Measurements from ENCODE around the gene DNAJB6. TPM values are rescaled to one million over a fixed set of nuclear protein-coding genes. Genes with fewer than 3 reads are reported as not detected.
"Not testable (repeated sequence)": the region's sequence is repeated elsewhere in the genome, so short reads cannot be mapped to it uniquely, and the experiment has no call there.

Gene DNAJB6
- total RNA-seq, 3 donors from 2014 or later (not counting 1 experiment from before 2014, with no cell fraction given), result 309 to 343 (median 340) TPM

- DNase-seq; H3K4me1 Mint-ChIP-seq; H3K36me3 ChIP-seq (ENCODE audit: control insufficient read depth, insufficient read depth, low read length); intact Hi-C loops (cut with micrococcal nuclease); H3K27me3 Mint-ChIP-seq (ENCODE audit: low read depth in 2 of 2); H3K9me3 Mint-ChIP-seq; H3K9me3 ChIP-seq (ENCODE audit: control insufficient read depth, insufficient read depth, low read length); H3K27ac ChIP-seq (ENCODE audit: low read length); H3K4me3 ChIP-seq (ENCODE audit: low read length); H3K36me3 Mint-ChIP-seq; H3K27ac Mint-ChIP-seq; ATAC-seq; H3K4me1 ChIP-seq (ENCODE audit: control insufficient read depth, insufficient read depth, low read length); H3K4me3 Mint-ChIP-seq; H3K27me3 ChIP-seq (ENCODE audit: control insufficient read depth, insufficient read depth, low read length): not testable (repeated sequence)
- WGBS (ENCODE audit: insufficient coverage), result 94% methylated on average over 2 of the region's 7 CpGs
Observed at GRCh38 chr7:157331049-157331448, 5.8 kb upstream of the DNAJB6 start.

- 94% methylated on average over 5 of the region's 5 CpGs for WGBS (ENCODE audit: insufficient coverage)
Observed at GRCh38 chr7:157335236-157335635, 1.6 kb upstream of the DNAJB6 start.

DNA sequence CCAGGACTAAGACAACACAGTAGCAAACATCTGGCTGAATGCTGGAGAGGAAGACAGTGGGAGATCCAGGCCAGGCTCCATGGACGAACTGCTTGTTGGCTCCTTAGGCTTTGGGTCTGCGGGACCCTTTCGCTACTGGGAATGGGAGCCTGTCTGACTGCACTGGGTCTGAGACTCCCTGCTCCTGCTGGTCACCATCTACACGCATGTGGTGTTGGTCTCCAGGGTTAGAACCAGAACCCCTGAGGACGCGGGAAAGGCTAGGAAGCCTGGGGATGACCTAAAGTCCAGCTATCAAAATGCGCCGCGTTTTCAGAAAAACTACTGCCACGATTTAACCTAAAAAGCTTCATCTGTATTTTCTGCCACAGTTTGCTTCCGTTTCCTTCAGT lies 817 bp upstream of the DNAJB6 start:
- peaks cover 0 to 4% of the 10 kb centered on the region in 2 donors for H3K27me3 Mint-ChIP-seq (ENCODE audit: low read depth in 2 of 2)
- no peaks in the 10 kb centered on the region for H3K9me3 ChIP-seq (ENCODE audit: control insufficient read depth, insufficient read depth, low read length)
- H3K36me3 Mint-ChIP-seq, result no peaks in the 10 kb centered on the region
- H3K27ac ChIP-seq (ENCODE audit: low read length), result peak overlapping the region; percentile 91
- H3K4me1 Mint-ChIP-seq, result peaks cover 36 to 40% of the 10 kb centered on the region in 2 donors
- no peaks in the 10 kb centered on the region for H3K9me3 Mint-ChIP-seq
- DNase-seq (peak in 1 of 2 donors; percentile 27), ATAC-seq (no peak)
- intact Hi-C loops (cut with micrococcal nuclease), result loop anchor here (2.0 kb wide), 1 partner anchor 61 kb away; no protein-coding TSS in a partner anchor
- TF ChIP-seq, protein P1, sequence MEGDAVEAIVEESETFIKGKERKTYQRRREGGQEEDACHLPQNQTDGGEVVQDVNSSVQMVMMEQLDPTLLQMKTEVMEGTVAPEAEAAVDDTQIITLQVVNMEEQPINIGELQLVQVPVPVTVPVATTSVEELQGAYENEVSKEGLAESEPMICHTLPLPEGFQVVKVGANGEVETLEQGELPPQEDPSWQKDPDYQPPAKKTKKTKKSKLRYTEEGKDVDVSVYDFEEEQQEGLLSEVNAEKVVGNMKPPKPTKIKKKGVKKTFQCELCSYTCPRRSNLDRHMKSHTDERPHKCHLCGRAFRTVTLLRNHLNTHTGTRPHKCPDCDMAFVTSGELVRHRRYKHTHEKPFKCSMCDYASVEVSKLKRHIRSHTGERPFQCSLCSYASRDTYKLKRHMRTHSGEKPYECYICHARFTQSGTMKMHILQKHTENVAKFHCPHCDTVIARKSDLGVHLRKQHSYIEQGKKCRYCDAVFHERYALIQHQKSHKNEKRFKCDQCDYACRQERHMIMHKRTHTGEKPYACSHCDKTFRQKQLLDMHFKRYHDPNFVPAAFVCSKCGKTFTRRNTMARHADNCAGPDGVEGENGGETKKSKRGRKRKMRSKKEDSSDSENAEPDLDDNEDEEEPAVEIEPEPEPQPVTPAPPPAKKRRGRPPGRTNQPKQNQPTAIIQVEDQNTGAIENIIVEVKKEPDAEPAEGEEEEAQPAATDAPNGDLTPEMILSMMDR (IDR thresholded peaks at IDR 0.05), result no peak
- peak overlapping the region; percentile 95 to 96 for H3K27ac Mint-ChIP-seq
- WGBS (ENCODE audit: insufficient coverage), result 53% methylated on average over 11 of the region's 11 CpGs
- H3K36me3 ChIP-seq (ENCODE audit: control insufficient read depth, insufficient read depth, low read length), result no peaks in the 10 kb centered on the region
- peak overlapping the region; percentile 99 for H3K4me3 Mint-ChIP-seq
- peaks cover 38% of the 10 kb centered on the region for H3K4me1 ChIP-seq (ENCODE audit: control insufficient read depth, insufficient read depth, low read length)
- H3K4me3 ChIP-seq (ENCODE audit: low read length), result peak overlapping the region; percentile 55
- no peaks in the 10 kb centered on the region for H3K27me3 ChIP-seq (ENCODE audit: control insufficient read depth, insufficient read depth, low read length)

More at GRCh38 chr7:157335236-157335635, 1.6 kb upstream of the DNAJB6 start:
- Histone ChIP-seq H3K4me1 (ENCODE audit: control insufficient read depth, insufficient read depth, low read length) (peaks cover 32% of the 10 kb centered on the region), H3K4me3 (ENCODE audit: low read length) (no peak overlapping the region), H3K9me3 (ENCODE audit: control insufficient read depth, insufficient read depth, low read length) (no peaks in the 10 kb centered on the region), H3K36me3 (ENCODE audit: control insufficient read depth, insufficient read depth, low read length) (no peaks in the 10 kb centered on the region), H3K27ac (ENCODE audit: low read length) (no peak overlapping the region), H3K27me3 (ENCODE audit: control insufficient read depth, insufficient read depth, low read length) (no peaks in the 10 kb centered on the region)
- intact Hi-C loops (cut with micrococcal nuclease), result no loop called here
- no peaks in the 10 kb centered on the region for H3K36me3 Mint-ChIP-seq
- TF ChIP-seq, protein P1 (IDR thresholded peaks at IDR 0.05), result no peak
- H3K4me3 Mint-ChIP-seq, result peak overlapping the region; percentile 99
- H3K9me3 Mint-ChIP-seq, result no peaks in the 10 kb centered on the region
- ATAC-seq, result no peak
- peaks cover 0 to 4% of the 10 kb centered on the region in 2 donors for H3K27me3 Mint-ChIP-seq (ENCODE audit: low read depth in 2 of 2)
- DNase-seq, result no peak
- H3K27ac Mint-ChIP-seq, result peak overlapping the region; percentile 40 to 68
- peaks cover 33% of the 10 kb centered on the region in 2 donors for H3K4me1 Mint-ChIP-seq

GRCh38 chr7:157337316-157338149 lies 729 bp downstream of the DNAJB6 start:
- H3K4me1 Mint-ChIP-seq, result peaks cover 47 to 52% of the 10 kb centered on the region in 2 donors
- Histone ChIP-seq H3K36me3 (ENCODE audit: control insufficient read depth, insufficient read depth, low read length) (no peaks in the 10 kb centered on the region), H3K4me3 (ENCODE audit: low read length) (peak overlapping the region; percentile 96), H3K27ac (ENCODE audit: low read length) (peak overlapping the region; percentile 90), H3K27me3 (ENCODE audit: control insufficient read depth, insufficient read depth, low read length) (no peaks in the 10 kb centered on the region), H3K9me3 (ENCODE audit: control insufficient read depth, insufficient read depth, low read length) (no peaks in the 10 kb centered on the region), H3K4me1 (ENCODE audit: control insufficient read depth, insufficient read depth, low read length) (peaks cover 46% of the 10 kb centered on the region)
- intact Hi-C loops (cut with micrococcal nuclease), result loop anchor here (2.0 kb wide), 1 partner anchor 63 kb away; no protein-coding TSS in a partner anchor
- peak overlapping the region; percentile 95 to 96 for H3K27ac Mint-ChIP-seq
- no peaks in the 10 kb centered on the region for H3K9me3 Mint-ChIP-seq
- WGBS (ENCODE audit: insufficient coverage), result 0% methylated on average over 59 of the region's 59 CpGs
- TF ChIP-seq, protein P1 (IDR thresholded peaks at IDR 0.05), result no peak
- H3K36me3 Mint-ChIP-seq, result no peaks in the 10 kb centered on the region
- peak overlapping the region; percentile 95 for H3K4me3 Mint-ChIP-seq
- peak; percentile 59 to 82 for DNase-seq
- ATAC-seq, result peak; percentile 44 to 64 (median 48)
- no peaks in the 10 kb centered on the region for H3K27me3 Mint-ChIP-seq (ENCODE audit: low read depth in 2 of 2)
